ENCODE results near the gene HOXB3. TPM values are rescaled to one million over a fixed set of nuclear protein-coding genes. Genes with fewer than 3 reads are reported as not detected.
"Not testable (repeated sequence)": the region's sequence is repeated elsewhere in the genome, so short reads cannot be mapped to it uniquely, and the experiment has no call there.

The HOXB3 gene
- total RNA-seq, 3 donors from 2014 or later, result 13.8 to 36.7 (median 14.4) TPM

GRCh38 chr17:48514477-48514876, 75.6 kb downstream of the HOXB3 start:
- Histone ChIP-seq H3K36me3 (no peaks in the 10 kb centered on the region), H3K4me1 (no peaks in the 10 kb centered on the region), H3K9me3 (no peaks in the 10 kb centered on the region), H3K27ac (no peak overlapping the region), H3K4me3 (no peak overlapping the region), H3K27me3 (no peaks in the 10 kb centered on the region)
- no peak for TF ChIP-seq CTCF (IDR thresholded peaks at IDR 0.05)
- DNase-seq (ENCODE audit: low spot score in 2 of 2), result no peak
- intact Hi-C loops (cut with DNase I; ENCODE audit: low total_unique reads), result no loop called here

- intact Hi-C loops (cut with DNase I; ENCODE audit: low total_unique reads), result no loop called here
- Histone ChIP-seq H3K9me3 (no peaks in the 10 kb centered on the region), H3K4me3 (no peak overlapping the region), H3K27ac (no peak overlapping the region), H3K36me3 (no peaks in the 10 kb centered on the region), H3K4me1 (no peaks in the 10 kb centered on the region), H3K27me3 (no peaks in the 10 kb centered on the region)
- DNase-seq (ENCODE audit: low spot score in 2 of 2), result no peak
- TF ChIP-seq CTCF (IDR thresholded peaks at IDR 0.05) (no peak), POLR2A (IDR thresholded peaks at IDR 0.05) (no peak), POLR2AphosphoS5 (IDR thresholded peaks at IDR 0.05) (no peak)
Measured at GRCh38 chr17:48513666-48514455, 76.2 kb downstream of the HOXB3 start.

GRCh38 chr17:48513097-48513496, 76.9 kb downstream of the HOXB3 start:
- Histone ChIP-seq H3K27ac (no peak overlapping the region), H3K36me3 (no peaks in the 10 kb centered on the region), H3K4me1 (no peaks in the 10 kb centered on the region), H3K4me3 (peak overlapping the region in 2 of 3 donors; percentile 9 to 15), H3K27me3 (no peaks in the 10 kb centered on the region), H3K9me3 (no peaks in the 10 kb centered on the region)
- TF ChIP-seq CTCF (IDR thresholded peaks at IDR 0.05) (no peak), POLR2A (IDR thresholded peaks at IDR 0.05) (no peak), POLR2AphosphoS5 (IDR thresholded peaks at IDR 0.05) (no peak)
- no peak for DNase-seq (ENCODE audit: low spot score in 2 of 2)
- intact Hi-C loops (cut with DNase I; ENCODE audit: low total_unique reads), result no loop called here

- Histone ChIP-seq H3K4me1 (no peaks in the 10 kb centered on the region), H3K27ac (no peak overlapping the region), H3K27me3 (no peaks in the 10 kb centered on the region), H3K4me3 (no peak overlapping the region), H3K36me3 (no peaks in the 10 kb centered on the region), H3K9me3 (no peaks in the 10 kb centered on the region)
- intact Hi-C loops (cut with DNase I; ENCODE audit: low total_unique reads), result no loop called here
- TF ChIP-seq POLR2A (IDR thresholded peaks at IDR 0.05) (no peak), CTCF (IDR thresholded peaks at IDR 0.05) (no peak), POLR2AphosphoS5 (IDR thresholded peaks at IDR 0.05) (no peak)
- no peak for DNase-seq (ENCODE audit: low spot score in 2 of 2)
Measured at GRCh38 chr17:48510761-48511604, 79.1 kb downstream of the HOXB3 start.

DNA sequence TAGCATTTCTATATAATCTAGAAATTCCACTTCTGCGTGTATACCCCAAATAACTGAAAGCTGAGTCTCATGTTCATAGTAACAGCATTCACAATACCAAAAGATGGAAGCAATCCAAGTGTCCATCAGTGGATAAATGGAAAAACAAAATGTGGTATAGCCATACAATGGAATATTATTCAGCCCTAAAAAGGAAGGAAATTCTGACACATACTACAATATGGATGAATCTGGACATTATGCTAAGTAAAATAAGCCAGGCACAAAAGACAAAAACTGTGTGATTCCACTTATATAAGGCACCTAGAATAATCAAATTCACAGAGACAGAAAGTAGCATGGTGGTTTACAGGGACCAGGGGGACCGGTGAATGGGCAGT, 79.7 kb downstream of the HOXB3 start:
- Histone ChIP-seq H3K9me3 (no peaks in the 10 kb centered on the region), H3K36me3 (no peaks in the 10 kb centered on the region), H3K4me1 (no peaks in the 10 kb centered on the region), H3K4me3 (no peak overlapping the region), H3K27me3 (no peaks in the 10 kb centered on the region), H3K27ac (no peak overlapping the region)
- intact Hi-C loops (cut with DNase I; ENCODE audit: low total_unique reads), result no loop called here
- DNase-seq (ENCODE audit: low spot score in 2 of 2), result no peak
- no peak for TF ChIP-seq POLR2A (IDR thresholded peaks at IDR 0.05)
- TF ChIP-seq CTCF (IDR thresholded peaks at IDR 0.05), result no peak
- TF ChIP-seq POLR2AphosphoS5 (IDR thresholded peaks at IDR 0.05), result no peak

GRCh38 chr17:48509708-48510107, 80.3 kb downstream of the HOXB3 start:
- H3K4me3 ChIP-seq; H3K27me3 ChIP-seq; DNase-seq (ENCODE audit: low spot score in 2 of 2); H3K9me3 ChIP-seq; H3K27ac ChIP-seq; H3K36me3 ChIP-seq; H3K4me1 ChIP-seq: not testable (repeated sequence)
- intact Hi-C loops (cut with DNase I; ENCODE audit: low total_unique reads), result loop anchor here (10.0 kb wide), 1 partner anchor 65 kb away; no protein-coding TSS in a partner anchor
